WTC11 (cell line): Measurements from ENCODE around the gene MKX. TPM values are rescaled to one million over a fixed set of nuclear protein-coding genes. Genes with fewer than 3 reads are reported as not detected.

ENCODE experiments used
- ATAC-seq: fragments of 200-7000 bp; cut with Tn5 transposase; 2 replicates; pipeline ENCODE4 v1.10.0; 2021; ENCODE audit warnings: mild to moderate bottlenecking, moderate library complexity
- CTCF ChIA-PET: fragments of 300-600 bp; sonication (Branson Sonifier 250); formaldehyde crosslinking; loops from one replicate; lab custom pipeline; 2021; ENCODE audit warnings: antibody characterized with exemption; lab: Charles Lee
- POLR2A ChIA-PET: fragments of 350-600 bp; sonication (Branson Sonifier 250); formaldehyde crosslinking; loops from one replicate; lab custom pipeline; 2021; ENCODE audit warnings: antibody characterized with exemption; lab: Charles Lee
- DNase-seq: peaks from one replicate; pipeline ENCODE4 v3.0.0; 2021; ENCODE audit warnings: low spot score
- H3K27ac Mint-ChIP-seq: 2 replicates; pipeline ENCODE4 v1.8.0; 2021; ENCODE audit warnings: mixed read lengths
- H3K27me3 Mint-ChIP-seq: 2 replicates; pipeline ENCODE4 v1.8.0; 2021; ENCODE audit warnings: low read depth, mild to moderate bottlenecking, moderate library complexity, mixed read lengths
- H3K36me3 Mint-ChIP-seq: 2 replicates; pipeline ENCODE4 v1.8.0; 2021; ENCODE audit warnings: mixed read lengths
- H3K4me1 Mint-ChIP-seq: 2 replicates; pipeline ENCODE4 v1.8.0; 2022; ENCODE audit warnings: mixed read lengths
- H3K4me3 Mint-ChIP-seq: 2 replicates; pipeline ENCODE4 v1.8.0; 2021; ENCODE audit warnings: mild to moderate bottlenecking, moderate library complexity, mixed read lengths
- H3K9me3 Mint-ChIP-seq: 2 replicates; pipeline ENCODE4 v1.8.0; 2021; ENCODE audit warnings: mixed read lengths
- CBFB ChIP-seq: sonication (generic); formaldehyde crosslinking; IDR thresholded peaks from 2 replicates; pipeline ENCODE4 v1.8.1; 2022; ENCODE audit warnings: mild to moderate bottlenecking, low read depth, missing genetic modification reagents
- ELF4 ChIP-seq: sonication (generic); formaldehyde crosslinking; IDR thresholded peaks from 2 replicates; pipeline ENCODE4 v1.8.1; 2022; ENCODE audit warnings: low read depth, mild to moderate bottlenecking, moderate library complexity, missing genetic modification reagents
- ESRRA ChIP-seq: sonication (generic); formaldehyde crosslinking; IDR thresholded peaks from 2 replicates; pipeline ENCODE4 v1.8.1; 2022; ENCODE audit warnings: mild to moderate bottlenecking, missing genetic modification reagents, borderline replicate concordance
- HMGA2 ChIP-seq: fragments of 250-450 bp; sonication (Bioruptor Pico); IDR thresholded peaks from 2 replicates; pipeline ENCODE4 v1.4.0; 2021; ENCODE audit warnings: mild to moderate bottlenecking, moderate library complexity
- NFATC4 ChIP-seq: fragments of 250-450 bp; sonication (Bioruptor Pico); IDR thresholded peaks from 2 replicates; pipeline ENCODE4 v1.9.0; 2021; ENCODE audit warnings: mild to moderate bottlenecking
- NFYB ChIP-seq: sonication (generic); formaldehyde crosslinking; conservative IDR thresholded peaks from 2 replicates; pipeline ENCODE4 v1.8.0; 2022; ENCODE audit warnings: low read depth, missing genetic modification reagents
- RORB ChIP-seq: fragments of 250-450 bp; sonication (Bioruptor Pico); IDR thresholded peaks from 2 replicates; pipeline ENCODE4 v1.9.0; 2021; ENCODE audit warnings: mild to moderate bottlenecking
- SMAD3 ChIP-seq: sonication (generic); formaldehyde crosslinking; IDR thresholded peaks from 2 replicates; pipeline ENCODE4 v1.8.0; 2022; ENCODE audit warnings: missing genetic modification reagents, mild to moderate bottlenecking, borderline replicate concordance
- TEAD4 ChIP-seq: sonication (generic); formaldehyde crosslinking; IDR thresholded peaks from 2 replicates; pipeline ENCODE4 v1.8.0; 2022; ENCODE audit warnings: mild to moderate bottlenecking, missing genetic modification reagents
- ZNF138 ChIP-seq: sonication (generic); formaldehyde crosslinking; conservative IDR thresholded peaks from 2 replicates; pipeline ENCODE4 v1.8.1; 2022; ENCODE audit warnings: mild to moderate bottlenecking, moderate library complexity, missing genetic modification reagents
- ZNF317 ChIP-seq: sonication (generic); formaldehyde crosslinking; IDR thresholded peaks from 2 replicates; pipeline ENCODE4 v1.8.1; 2023; ENCODE audit warnings: low read depth, mild to moderate bottlenecking, moderate library complexity, missing genetic modification reagents, borderline replicate concordance
- total RNA-seq: library from RNA; stranded (reverse); gene quantifications from 3 replicates; pipeline ENCODE4 v1.2.3, GENCODE V29; 2021
- TF ChIP-seq, protein P1 (sequence below): fragments of 200-600 bp; IDR thresholded peaks from 2 replicates; pipeline ENCODE4 v1.8.0; 2022; ENCODE audit warnings: antibody characterized with exemption
- TF ChIP-seq, protein P2 (sequence below): fragments of 250-450 bp; sonication (Bioruptor Pico); IDR thresholded peaks from 2 replicates; pipeline ENCODE4 v1.8.0; 2021; ENCODE audit warnings: mild to moderate bottlenecking
- TF ChIP-seq, protein P3 (sequence below): fragments of 250-450 bp; sonication (Bioruptor Pico); IDR thresholded peaks from 2 replicates; pipeline ENCODE4 v1.9.0; 2021; ENCODE audit warnings: mild to moderate bottlenecking
- TF ChIP-seq, protein P4 (sequence below): sonication (generic); formaldehyde crosslinking; IDR thresholded peaks from 2 replicates; pipeline ENCODE4 v1.8.1; 2022; ENCODE audit warnings: low read depth, missing genetic modification reagents, borderline replicate concordance

Gene MKX
- total RNA-seq, 1 experiment from 2014 or later, result 1.2 TPM

DNA sequence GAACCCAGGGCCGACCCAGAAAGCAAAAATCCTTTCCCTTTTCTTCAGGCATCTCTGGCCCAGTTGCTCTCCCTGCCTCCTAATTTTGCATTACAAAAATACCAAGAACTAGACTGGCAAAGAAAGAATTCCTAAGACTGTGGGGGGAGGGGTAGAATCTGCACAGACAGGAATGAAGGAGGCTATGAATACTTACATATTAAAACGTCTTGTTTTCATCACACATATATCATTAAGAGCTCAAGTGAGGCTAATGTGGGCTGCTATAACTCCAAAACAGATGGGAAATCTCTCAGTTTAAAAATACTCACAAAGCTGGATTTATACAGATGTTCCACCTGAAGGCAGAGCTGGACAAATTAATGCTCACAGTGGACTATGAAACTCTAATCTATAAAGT lies 29.2 kb upstream of the MKX start:
- Mint-ChIP-seq H3K36me3 (no peaks in the 10 kb centered on the region), H3K9me3 (peaks cover 5% of the 10 kb centered on the region; the same call in 1 of the 2 replicates), H3K4me1 (peaks cover 23% of the 10 kb centered on the region), H3K27me3 (no peaks in the 10 kb centered on the region), H3K27ac (no peak overlapping the region), H3K4me3 (no peak overlapping the region)
- POLR2A ChIA-PET, result interaction anchor here (0.6 kb wide), 1 partner anchor 45 kb away, joined by 3 read pairs; no protein-coding TSS in a partner anchor
- no peak for TF ChIP-seq ZNF138 (CRISPR knock-in tag)
- no peak for TF ChIP-seq HMGA2 (CRISPR knock-in tag)
- TF ChIP-seq, protein P1, sequence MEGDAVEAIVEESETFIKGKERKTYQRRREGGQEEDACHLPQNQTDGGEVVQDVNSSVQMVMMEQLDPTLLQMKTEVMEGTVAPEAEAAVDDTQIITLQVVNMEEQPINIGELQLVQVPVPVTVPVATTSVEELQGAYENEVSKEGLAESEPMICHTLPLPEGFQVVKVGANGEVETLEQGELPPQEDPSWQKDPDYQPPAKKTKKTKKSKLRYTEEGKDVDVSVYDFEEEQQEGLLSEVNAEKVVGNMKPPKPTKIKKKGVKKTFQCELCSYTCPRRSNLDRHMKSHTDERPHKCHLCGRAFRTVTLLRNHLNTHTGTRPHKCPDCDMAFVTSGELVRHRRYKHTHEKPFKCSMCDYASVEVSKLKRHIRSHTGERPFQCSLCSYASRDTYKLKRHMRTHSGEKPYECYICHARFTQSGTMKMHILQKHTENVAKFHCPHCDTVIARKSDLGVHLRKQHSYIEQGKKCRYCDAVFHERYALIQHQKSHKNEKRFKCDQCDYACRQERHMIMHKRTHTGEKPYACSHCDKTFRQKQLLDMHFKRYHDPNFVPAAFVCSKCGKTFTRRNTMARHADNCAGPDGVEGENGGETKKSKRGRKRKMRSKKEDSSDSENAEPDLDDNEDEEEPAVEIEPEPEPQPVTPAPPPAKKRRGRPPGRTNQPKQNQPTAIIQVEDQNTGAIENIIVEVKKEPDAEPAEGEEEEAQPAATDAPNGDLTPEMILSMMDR, result no peak
- no peak for TF ChIP-seq NFATC4 (CRISPR knock-in tag)
- TF ChIP-seq, protein P2, sequence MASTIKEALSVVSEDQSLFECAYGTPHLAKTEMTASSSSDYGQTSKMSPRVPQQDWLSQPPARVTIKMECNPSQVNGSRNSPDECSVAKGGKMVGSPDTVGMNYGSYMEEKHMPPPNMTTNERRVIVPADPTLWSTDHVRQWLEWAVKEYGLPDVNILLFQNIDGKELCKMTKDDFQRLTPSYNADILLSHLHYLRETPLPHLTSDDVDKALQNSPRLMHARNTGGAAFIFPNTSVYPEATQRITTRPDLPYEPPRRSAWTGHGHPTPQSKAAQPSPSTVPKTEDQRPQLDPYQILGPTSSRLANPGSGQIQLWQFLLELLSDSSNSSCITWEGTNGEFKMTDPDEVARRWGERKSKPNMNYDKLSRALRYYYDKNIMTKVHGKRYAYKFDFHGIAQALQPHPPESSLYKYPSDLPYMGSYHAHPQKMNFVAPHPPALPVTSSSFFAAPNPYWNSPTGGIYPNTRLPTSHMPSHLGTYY (CRISPR knock-in tag), result no peak
- TF ChIP-seq, protein P3, sequence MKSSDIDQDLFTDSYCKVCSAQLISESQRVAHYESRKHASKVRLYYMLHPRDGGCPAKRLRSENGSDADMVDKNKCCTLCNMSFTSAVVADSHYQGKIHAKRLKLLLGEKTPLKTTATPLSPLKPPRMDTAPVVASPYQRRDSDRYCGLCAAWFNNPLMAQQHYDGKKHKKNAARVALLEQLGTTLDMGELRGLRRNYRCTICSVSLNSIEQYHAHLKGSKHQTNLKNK (CRISPR knock-in tag), result no peak
- CTCF ChIA-PET, result no interaction called here
- no peak for DNase-seq
- no peak for ATAC-seq

DNA sequence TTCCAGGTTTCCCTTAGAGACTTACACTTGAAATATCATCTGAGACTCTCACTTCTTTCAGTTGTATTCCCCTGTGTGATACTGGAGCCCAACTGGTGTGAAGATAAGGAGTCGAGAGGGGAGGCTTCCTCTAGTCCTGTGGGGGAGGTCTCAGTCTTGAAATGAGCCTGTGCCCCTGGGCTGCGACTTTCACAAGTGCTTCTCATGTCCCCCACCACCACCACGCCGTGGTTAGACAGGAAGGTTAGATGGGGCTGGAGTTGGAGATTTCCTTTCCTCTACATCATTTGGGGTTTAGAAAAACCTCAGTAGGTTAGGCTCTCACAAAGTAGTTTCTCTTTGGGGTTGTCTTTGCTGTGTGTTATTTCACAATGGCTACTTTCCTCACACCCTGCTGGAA lies 25.6 kb upstream of the MKX start:
- no peak overlapping the region for H3K4me3 Mint-ChIP-seq
- TF ChIP-seq SMAD3 (CRISPR knock-in tag), result no peak
- TF ChIP-seq TEAD4 (CRISPR knock-in tag), result no peak
- TF ChIP-seq ELF4, result no peak
- no peak for TF ChIP-seq RORB (CRISPR knock-in tag)
- TF ChIP-seq, protein P4, sequence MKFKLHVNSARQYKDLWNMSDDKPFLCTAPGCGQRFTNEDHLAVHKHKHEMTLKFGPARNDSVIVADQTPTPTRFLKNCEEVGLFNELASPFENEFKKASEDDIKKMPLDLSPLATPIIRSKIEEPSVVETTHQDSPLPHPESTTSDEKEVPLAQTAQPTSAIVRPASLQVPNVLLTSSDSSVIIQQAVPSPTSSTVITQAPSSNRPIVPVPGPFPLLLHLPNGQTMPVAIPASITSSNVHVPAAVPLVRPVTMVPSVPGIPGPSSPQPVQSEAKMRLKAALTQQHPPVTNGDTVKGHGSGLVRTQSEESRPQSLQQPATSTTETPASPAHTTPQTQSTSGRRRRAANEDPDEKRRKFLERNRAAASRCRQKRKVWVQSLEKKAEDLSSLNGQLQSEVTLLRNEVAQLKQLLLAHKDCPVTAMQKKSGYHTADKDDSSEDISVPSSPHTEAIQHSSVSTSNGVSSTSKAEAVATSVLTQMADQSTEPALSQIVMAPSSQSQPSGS (CRISPR knock-in tag), result no peak
- TF ChIP-seq, all 79 proteins: peak for 0
- CTCF ChIA-PET, result no interaction called here

DNA sequence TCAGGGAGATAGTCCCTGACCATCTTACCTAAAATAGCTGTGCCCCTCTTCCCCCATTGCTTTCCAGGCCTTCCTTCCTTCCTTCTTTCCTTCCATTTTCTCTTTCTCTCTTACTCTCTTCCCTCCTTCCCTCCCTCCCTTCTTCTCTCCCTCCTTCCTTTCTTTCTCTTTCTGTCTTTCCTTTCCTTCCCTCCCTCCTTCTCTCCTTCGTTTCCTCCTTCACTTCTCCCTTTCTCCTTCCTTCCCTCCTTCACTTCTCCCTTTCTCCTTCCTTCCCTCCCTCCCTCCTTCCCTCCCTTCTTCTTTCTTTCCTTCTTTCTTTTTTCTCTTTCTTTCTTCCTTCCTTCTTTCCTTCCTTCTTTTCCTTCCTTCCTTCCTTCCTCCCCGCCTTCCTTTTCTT lies 24.6 kb upstream of the MKX start:
- ChIA-PET POLR2A (no interaction called here), CTCF (no interaction called here)
- Mint-ChIP-seq H3K9me3 (peaks cover 12% of the 10 kb centered on the region), H3K4me1 (peaks cover 12% of the 10 kb centered on the region), H3K27ac (no peak overlapping the region), H3K4me3 (no peak overlapping the region), H3K27me3 (no peaks in the 10 kb centered on the region), H3K36me3 (no peaks in the 10 kb centered on the region)
- ATAC-seq (no peak), DNase-seq (no peak)
- TF ChIP-seq ZNF317 (CRISPR knock-in tag), result no peak
- no peak for TF ChIP-seq CBFB (CRISPR knock-in tag)
- no peak for TF ChIP-seq ESRRA (CRISPR knock-in tag)
- no peak for TF ChIP-seq NFYB (CRISPR knock-in tag)
- TF ChIP-seq, protein P4 (CRISPR knock-in tag), result no peak

More for the DNA sequence above, 25.6 kb upstream of the MKX start:
- no peak for DNase-seq
- POLR2A ChIA-PET, result interaction anchor here (0.5 kb wide), 1 partner anchor 726 kb away, joined by 5 read pairs; no protein-coding TSS in a partner anchor
- ATAC-seq, result no peak
- Mint-ChIP-seq H3K27ac (no peak overlapping the region), H3K9me3 (peaks cover 12% of the 10 kb centered on the region), H3K4me1 (peaks cover 19% of the 10 kb centered on the region), H3K27me3 (no peaks in the 10 kb centered on the region), H3K36me3 (no peaks in the 10 kb centered on the region)
